Measurements from ENCODE around the gene PRAME. TPM values are rescaled to one million over a fixed set of nuclear protein-coding genes. Genes with fewer than 3 reads are reported as not detected.

The PRAME gene
- total RNA-seq, 1 donor from 2014 or later = not detected

DNA sequence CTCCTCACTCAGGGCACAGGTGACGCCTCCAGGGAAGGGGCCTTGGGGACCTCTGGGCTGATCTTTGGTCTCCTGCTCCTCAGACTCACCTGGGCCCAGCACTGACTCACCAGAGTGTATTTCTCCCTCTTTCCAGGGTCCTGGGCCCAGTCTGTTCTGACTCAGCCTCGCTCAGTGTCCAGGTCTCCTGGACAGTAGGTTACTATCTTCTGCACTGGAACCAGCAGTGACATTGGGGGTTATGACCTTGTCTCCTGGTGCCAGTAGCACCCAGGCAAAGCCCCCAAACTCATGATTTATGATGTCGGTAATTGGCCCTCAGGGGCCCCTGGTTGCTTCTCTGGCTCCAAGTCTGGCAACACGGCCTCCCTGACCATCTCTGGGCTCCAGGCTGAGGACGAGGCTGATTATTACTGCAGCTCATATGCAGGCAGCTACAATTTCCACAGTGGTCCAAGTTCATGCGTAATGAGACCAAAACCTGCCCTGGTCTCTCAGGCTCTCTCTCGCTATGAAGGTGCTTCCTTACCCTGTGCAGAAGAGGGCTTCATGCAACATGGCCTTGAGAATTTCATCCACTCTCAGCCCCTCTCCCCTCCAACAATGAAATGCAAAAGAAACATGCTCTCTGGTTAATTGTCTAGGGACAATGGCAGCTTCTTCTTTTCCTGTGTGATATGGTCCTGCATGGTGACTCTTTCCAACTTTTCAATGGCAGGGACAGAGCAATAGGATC is 21.0 kb upstream of the PRAME start:
- TF ChIP-seq, protein P1, sequence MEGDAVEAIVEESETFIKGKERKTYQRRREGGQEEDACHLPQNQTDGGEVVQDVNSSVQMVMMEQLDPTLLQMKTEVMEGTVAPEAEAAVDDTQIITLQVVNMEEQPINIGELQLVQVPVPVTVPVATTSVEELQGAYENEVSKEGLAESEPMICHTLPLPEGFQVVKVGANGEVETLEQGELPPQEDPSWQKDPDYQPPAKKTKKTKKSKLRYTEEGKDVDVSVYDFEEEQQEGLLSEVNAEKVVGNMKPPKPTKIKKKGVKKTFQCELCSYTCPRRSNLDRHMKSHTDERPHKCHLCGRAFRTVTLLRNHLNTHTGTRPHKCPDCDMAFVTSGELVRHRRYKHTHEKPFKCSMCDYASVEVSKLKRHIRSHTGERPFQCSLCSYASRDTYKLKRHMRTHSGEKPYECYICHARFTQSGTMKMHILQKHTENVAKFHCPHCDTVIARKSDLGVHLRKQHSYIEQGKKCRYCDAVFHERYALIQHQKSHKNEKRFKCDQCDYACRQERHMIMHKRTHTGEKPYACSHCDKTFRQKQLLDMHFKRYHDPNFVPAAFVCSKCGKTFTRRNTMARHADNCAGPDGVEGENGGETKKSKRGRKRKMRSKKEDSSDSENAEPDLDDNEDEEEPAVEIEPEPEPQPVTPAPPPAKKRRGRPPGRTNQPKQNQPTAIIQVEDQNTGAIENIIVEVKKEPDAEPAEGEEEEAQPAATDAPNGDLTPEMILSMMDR (IDR thresholded peaks at IDR 0.05) = no peak
- H3K4me1 Mint-ChIP-seq (ENCODE audit: unreplicated experiment) = no peaks in the 10 kb centered on the region
- no peak overlapping the region for H3K4me3 Mint-ChIP-seq (ENCODE audit: unreplicated experiment)
- no peak overlapping the region for H3K27ac Mint-ChIP-seq (ENCODE audit: unreplicated experiment)
- no peaks in the 10 kb centered on the region for H3K36me3 Mint-ChIP-seq (ENCODE audit: unreplicated experiment)
- H3K27me3 Mint-ChIP-seq (ENCODE audit: unreplicated experiment) = peaks cover 36% of the 10 kb centered on the region
- H3K9me3 Mint-ChIP-seq (ENCODE audit: unreplicated experiment) = no peaks in the 10 kb centered on the region
- DNase-seq (ENCODE audit: extremely low spot score, unreplicated experiment) = no peak

DNA sequence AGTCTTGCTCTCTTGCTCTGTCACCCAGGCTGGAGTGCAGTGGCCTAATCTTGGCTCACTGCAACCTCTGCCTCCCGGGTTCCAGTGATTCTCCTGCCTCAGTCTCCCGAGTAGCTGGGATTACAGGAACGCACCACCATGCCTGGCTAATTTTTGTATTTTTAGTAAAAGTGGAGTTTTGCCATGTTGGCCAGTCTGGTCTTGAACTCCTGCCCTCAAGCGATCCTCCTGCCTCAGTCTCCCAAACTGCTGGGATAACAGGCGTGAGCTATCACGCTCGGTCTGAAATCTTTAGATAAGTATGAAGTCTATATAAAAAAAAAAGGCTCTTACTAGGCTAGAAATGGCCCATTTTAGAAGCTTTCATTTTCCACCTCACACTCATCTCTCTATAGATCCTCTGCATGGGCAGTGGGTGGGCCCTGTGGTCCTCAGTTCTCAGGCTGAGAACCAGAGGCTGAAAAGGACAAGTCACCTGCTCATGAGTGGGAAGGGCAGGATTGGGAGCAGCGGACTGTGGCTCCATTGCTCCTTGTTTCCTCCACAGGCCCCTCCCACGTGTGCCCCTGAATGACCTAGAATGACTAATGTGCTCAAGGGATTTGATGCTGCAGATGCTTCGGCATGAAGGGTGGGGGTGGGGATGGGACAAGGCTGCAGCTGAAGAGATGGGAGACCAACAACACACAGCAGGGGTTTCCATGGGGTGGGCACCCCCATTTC is 19.8 kb upstream of the PRAME start:
- no peak for DNase-seq (ENCODE audit: extremely low spot score, unreplicated experiment)
- no peaks in the 10 kb centered on the region for H3K9me3 Mint-ChIP-seq (ENCODE audit: unreplicated experiment)
- no peak overlapping the region for H3K27ac Mint-ChIP-seq (ENCODE audit: unreplicated experiment)
- peaks cover 37% of the 10 kb centered on the region for H3K27me3 Mint-ChIP-seq (ENCODE audit: unreplicated experiment)
- TF ChIP-seq, protein P1 (IDR thresholded peaks at IDR 0.05) = no peak
- H3K36me3 Mint-ChIP-seq (ENCODE audit: unreplicated experiment) = no peaks in the 10 kb centered on the region
- H3K4me3 Mint-ChIP-seq (ENCODE audit: unreplicated experiment) = no peak overlapping the region
- no peaks in the 10 kb centered on the region for H3K4me1 Mint-ChIP-seq (ENCODE audit: unreplicated experiment)

- Mint-ChIP-seq H3K27ac (ENCODE audit: unreplicated experiment) (no peak overlapping the region), H3K36me3 (ENCODE audit: unreplicated experiment) (no peaks in the 10 kb centered on the region), H3K27me3 (ENCODE audit: unreplicated experiment) (peaks cover 31% of the 10 kb centered on the region), H3K4me1 (ENCODE audit: unreplicated experiment) (no peaks in the 10 kb centered on the region), H3K4me3 (ENCODE audit: unreplicated experiment) (no peak overlapping the region), H3K9me3 (ENCODE audit: unreplicated experiment) (no peaks in the 10 kb centered on the region)
- DNase-seq (ENCODE audit: extremely low spot score, unreplicated experiment) = no peak
- TF ChIP-seq, protein P1 (IDR thresholded peaks at IDR 0.05) = no peak
Observed at GRCh38 chr22:22576989-22577427, 17.9 kb upstream of the PRAME start.

- no peaks in the 10 kb centered on the region for H3K36me3 Mint-ChIP-seq (ENCODE audit: unreplicated experiment)
- H3K9me3 Mint-ChIP-seq (ENCODE audit: unreplicated experiment) = no peaks in the 10 kb centered on the region
- no peak for DNase-seq (ENCODE audit: extremely low spot score, unreplicated experiment)
- no peak overlapping the region for H3K4me3 Mint-ChIP-seq (ENCODE audit: unreplicated experiment)
- TF ChIP-seq, protein P1 (IDR thresholded peaks at IDR 0.05) = peak; percentile 71
- no peak overlapping the region for H3K27ac Mint-ChIP-seq (ENCODE audit: unreplicated experiment)
- peaks cover 32% of the 10 kb centered on the region for H3K27me3 Mint-ChIP-seq (ENCODE audit: unreplicated experiment)
- no peaks in the 10 kb centered on the region for H3K4me1 Mint-ChIP-seq (ENCODE audit: unreplicated experiment)
Observed at GRCh38 chr22:22576244-22576988, 17.4 kb upstream of the PRAME start.

DNA sequence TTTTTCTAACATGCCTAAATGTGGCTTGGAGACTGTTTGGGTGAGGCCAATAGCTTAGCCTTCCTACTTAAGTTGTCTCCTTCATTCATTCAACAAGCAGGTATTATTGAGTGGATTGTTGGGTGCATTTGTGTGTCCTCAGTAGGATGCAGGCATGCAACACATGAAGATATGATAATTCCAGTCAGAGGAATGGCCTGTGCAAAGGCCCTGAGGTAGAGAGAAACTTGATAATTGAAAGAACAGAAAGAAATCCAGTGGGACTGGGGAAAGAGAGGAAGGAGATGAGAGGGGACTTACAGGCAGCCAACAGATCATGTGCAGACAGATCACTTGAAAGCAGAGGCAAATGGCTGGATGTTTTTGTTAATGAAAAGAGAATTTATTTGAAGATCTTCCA is 15.3 kb upstream of the PRAME start:
- Mint-ChIP-seq H3K27me3 (ENCODE audit: unreplicated experiment) (peaks cover 32% of the 10 kb centered on the region), H3K27ac (ENCODE audit: unreplicated experiment) (no peak overlapping the region), H3K4me3 (ENCODE audit: unreplicated experiment) (no peak overlapping the region), H3K9me3 (ENCODE audit: unreplicated experiment) (no peaks in the 10 kb centered on the region), H3K36me3 (ENCODE audit: unreplicated experiment) (no peaks in the 10 kb centered on the region), H3K4me1 (ENCODE audit: unreplicated experiment) (no peaks in the 10 kb centered on the region)
- TF ChIP-seq, protein P1 (IDR thresholded peaks at IDR 0.05) = no peak
- DNase-seq (ENCODE audit: extremely low spot score, unreplicated experiment) = no peak
